Right lobe of liver (tissue), 4 donors: ENCODE results near the gene SGO1.

Experiments
- POLR2A ChIP-seq: fragments of 450-650 bp; IDR thresholded peaks from one replicate; pipeline ENCODE4 v1.6.1; 2017; ENCODE audit warnings: antibody characterized with exemption, mild to moderate bottlenecking
- TF ChIP-seq, protein P1 (sequence below), 4 donors: fragments of 200-600 bp in 3 of 4; fragments of 450-650 bp in 1 of 4; IDR thresholded peaks; one replicate each; pipeline versions ENCODE4 v1.5.1 to v1.8.0; 2016 to 2022; ENCODE audit warnings: antibody characterized with exemption in 4 of 4, mild to moderate bottlenecking in 2 of 4
- donor health status: DM: no; HTN: no; CAD: no.
- donor health status: DM: no; HTN: no; CAD: no.
- donor health status: DM: no; HTN: yes; CAD: no.

- TF ChIP-seq, protein P1, sequence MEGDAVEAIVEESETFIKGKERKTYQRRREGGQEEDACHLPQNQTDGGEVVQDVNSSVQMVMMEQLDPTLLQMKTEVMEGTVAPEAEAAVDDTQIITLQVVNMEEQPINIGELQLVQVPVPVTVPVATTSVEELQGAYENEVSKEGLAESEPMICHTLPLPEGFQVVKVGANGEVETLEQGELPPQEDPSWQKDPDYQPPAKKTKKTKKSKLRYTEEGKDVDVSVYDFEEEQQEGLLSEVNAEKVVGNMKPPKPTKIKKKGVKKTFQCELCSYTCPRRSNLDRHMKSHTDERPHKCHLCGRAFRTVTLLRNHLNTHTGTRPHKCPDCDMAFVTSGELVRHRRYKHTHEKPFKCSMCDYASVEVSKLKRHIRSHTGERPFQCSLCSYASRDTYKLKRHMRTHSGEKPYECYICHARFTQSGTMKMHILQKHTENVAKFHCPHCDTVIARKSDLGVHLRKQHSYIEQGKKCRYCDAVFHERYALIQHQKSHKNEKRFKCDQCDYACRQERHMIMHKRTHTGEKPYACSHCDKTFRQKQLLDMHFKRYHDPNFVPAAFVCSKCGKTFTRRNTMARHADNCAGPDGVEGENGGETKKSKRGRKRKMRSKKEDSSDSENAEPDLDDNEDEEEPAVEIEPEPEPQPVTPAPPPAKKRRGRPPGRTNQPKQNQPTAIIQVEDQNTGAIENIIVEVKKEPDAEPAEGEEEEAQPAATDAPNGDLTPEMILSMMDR (IDR thresholded peaks at IDR 0.05), result no peak
- TF ChIP-seq POLR2A, result no peak
These were observed 32.2 kb upstream of the SGO1 start for GRCh38 chr3:20218215-20218614.
